Neural cell (in vitro differentiated cells): ENCODE results near the gene SNAPIN. TPM values are rescaled to one million over a fixed set of nuclear protein-coding genes. Genes with fewer than 3 reads are reported as not detected.

Source experiments
- H2AFZ ChIP-seq: fragments of 200-600, 300-800 bp; sonication (generic), shearing (Covaris generic); 2 replicates; pipeline ENCODE4 v1.6.0; 2014; ENCODE audit warnings: low read depth, mild to moderate bottlenecking, antibody characterized with exemption, low read length, moderate library complexity
- H3F3A ChIP-seq: fragments of 200-600 bp; shearing (Covaris generic); 2 replicates; pipeline ENCODE4 v1.6.1; 2016; ENCODE audit warnings: mild to moderate bottlenecking, moderate library complexity, mixed read lengths, antibody characterized with exemption, low read length; ENCODE audit not compliant: insufficient read depth, poor library complexity, severe bottlenecking
- H3K27ac ChIP-seq: fragments of 200-600, 300-800 bp; sonication (generic), shearing (Covaris generic); 2 replicates; pipeline ENCODE4 v1.5.1; 2014; ENCODE audit warnings: mild to moderate bottlenecking, low read length, moderate library complexity
- H3K27me3 ChIP-seq: fragments of 300-800, 200-600 bp; sonication (generic), shearing (Covaris generic); 2 replicates; pipeline ENCODE4 v1.6.0; 2014; ENCODE audit warnings: mild to moderate bottlenecking, low read depth, low read length, moderate library complexity; ENCODE audit not compliant: insufficient read depth
- H3K36me3 ChIP-seq: fragments of 300-800, 200-600 bp; sonication (generic), shearing (Covaris generic); 2 replicates; pipeline ENCODE4 v1.5.1; 2014; ENCODE audit warnings: mild to moderate bottlenecking, antibody characterized with exemption, low read length, moderate library complexity; ENCODE audit not compliant: insufficient read depth
- H3K4me2 ChIP-seq: fragments of 300-800, 200-600 bp; sonication (generic), shearing (Covaris generic); 2 replicates; pipeline ENCODE4 v1.6.0; 2014; ENCODE audit warnings: mild to moderate bottlenecking, low read length
- H3K4me3 ChIP-seq: fragments of 300-800, 200-600 bp; sonication (generic), shearing (Covaris generic); 2 replicates; pipeline ENCODE4 v1.5.1; 2014; ENCODE audit warnings: mild to moderate bottlenecking, low read length, moderate library complexity
- H3K79me2 ChIP-seq: fragments of 200-600 bp; shearing (Covaris generic); replicated peaks from 2 replicates; pipeline ENCODE4 v1.6.0; 2014; ENCODE audit warnings: mild to moderate bottlenecking, low read length, moderate library complexity; ENCODE audit not compliant: insufficient read depth
- H3K9ac ChIP-seq: fragments of 300-800, 200-600 bp; sonication (generic), shearing (Covaris generic); 2 replicates; pipeline ENCODE4 v1.6.1; 2016; ENCODE audit warnings: mild to moderate bottlenecking, low read length, mixed read lengths
- H3K9me2 ChIP-seq: fragments of 200-600 bp; shearing (Covaris generic); 2 replicates; pipeline ENCODE4 v1.6.1; 2016; ENCODE audit warnings: mild to moderate bottlenecking, low read length, mixed read lengths; ENCODE audit not compliant: insufficient read depth
- H3K9me3 ChIP-seq: fragments of 200-600, 300-800 bp; sonication (generic), shearing (Covaris generic); 2 replicates; pipeline ENCODE4 v1.6.1; 2016; ENCODE audit warnings: mild to moderate bottlenecking, mixed run types, low read length, moderate library complexity, mixed read lengths
- H4K20me1 ChIP-seq: fragments of 200-600 bp; shearing (Covaris generic); 2 replicates; pipeline ENCODE4 v1.6.1; 2016; ENCODE audit warnings: mild to moderate bottlenecking, mixed run types; ENCODE audit not compliant: insufficient read depth
- CTCF ChIP-seq: fragments of 450-650 bp; IDR thresholded peaks from 2 replicates; pipeline ENCODE4 v1.5.1; 2014; ENCODE audit warnings: antibody characterized with exemption, mild to moderate bottlenecking, moderate library complexity; ENCODE audit not compliant: poor library complexity, severe bottlenecking
- EP300 ChIP-seq: fragments of 450-650 bp; conservative IDR thresholded peaks from 2 replicates; pipeline ENCODE4 v1.6.1; 2014; ENCODE audit warnings: antibody characterized with exemption, mild to moderate bottlenecking, moderate library complexity; ENCODE audit not compliant: poor library complexity, severe bottlenecking
- EZH2 ChIP-seq: fragments of 200-600, 300-800 bp; shearing (Covaris generic), sonication (generic); IDR thresholded peaks from 2 replicates; pipeline ENCODE4 v1.6.1; 2014; ENCODE audit warnings: antibody characterized with exemption, low read length, borderline replicate concordance, mild to moderate bottlenecking; ENCODE audit not compliant: insufficient read depth, poor library complexity, severe bottlenecking
- MXI1 ChIP-seq: fragments of 450-650 bp; conservative IDR thresholded peaks from 2 replicates; pipeline ENCODE4 v1.6.1; 2014; ENCODE audit warnings: antibody characterized with exemption, mild to moderate bottlenecking; ENCODE audit not compliant: poor library complexity, severe bottlenecking
- POLR2AphosphoS5 ChIP-seq: IDR thresholded peaks from 2 replicates; pipeline ENCODE4 v1.6.1; 2012
- RAD21 ChIP-seq: fragments of 450-650 bp; conservative IDR thresholded peaks from 2 replicates; pipeline ENCODE4 v1.6.1; 2014; ENCODE audit warnings: antibody characterized with exemption, mild to moderate bottlenecking, moderate library complexity
- REST ChIP-seq: IDR thresholded peaks from 2 replicates; pipeline ENCODE4 v1.6.1; 2012; ENCODE audit warnings: borderline replicate concordance
- SMC3 ChIP-seq: fragments of 450-650 bp; conservative IDR thresholded peaks from 2 replicates; pipeline ENCODE4 v1.6.1; 2014; ENCODE audit warnings: antibody characterized with exemption, mild to moderate bottlenecking, moderate library complexity; ENCODE audit not compliant: poor library complexity
- TAF1 ChIP-seq: IDR thresholded peaks from 2 replicates; pipeline ENCODE4 v1.6.1; 2012; ENCODE audit warnings: low read depth
- polyA plus RNA-seq: library from polyadenylated mRNA; depleted of rRNA; stranded (reverse); fragments of >200 nt; gene quantifications from 2 replicates; pipeline ENCODE4 v1.2.3, GENCODE V29; 2014

Gene SNAPIN
- polyA plus RNA-seq, 1 donor from 2014 or later = 100.0 TPM

GRCh38 chr1:153646672-153647345, 11.7 kb upstream of the SNAPIN start:
- Histone ChIP-seq H3K27ac (no peak overlapping the region), H3K36me3 (no peaks in the 10 kb centered on the region)

GRCh38 chr1:153647346-153647714, 11.2 kb upstream of the SNAPIN start:
- H3F3A ChIP-seq = no peaks in the 10 kb centered on the region
- no peaks in the 10 kb centered on the region for H3K27me3 ChIP-seq
- no peaks in the 10 kb centered on the region for H3K79me2 ChIP-seq
- H3K4me3 ChIP-seq = no peak overlapping the region
- H3K9me3 ChIP-seq = no peaks in the 10 kb centered on the region
- H4K20me1 ChIP-seq = no peaks in the 10 kb centered on the region
- no peaks in the 10 kb centered on the region for H3K36me3 ChIP-seq
- H3K9ac ChIP-seq = no peak overlapping the region
- H3K4me2 ChIP-seq = no peak overlapping the region
- H3K9me2 ChIP-seq = no peaks in the 10 kb centered on the region
- no peak overlapping the region for H3K27ac ChIP-seq
- H2AFZ ChIP-seq = no peak overlapping the region
- no peak for TF ChIP-seq REST
- TF ChIP-seq EP300 = no peak
- no peak for TF ChIP-seq POLR2AphosphoS5
- TF ChIP-seq EZH2 = no peak
- TF ChIP-seq CTCF = no peak

More at GRCh38 chr1:153646672-153647345, 11.7 kb upstream of the SNAPIN start:
- H3K79me2 ChIP-seq = no peaks in the 10 kb centered on the region
- H4K20me1 ChIP-seq = no peaks in the 10 kb centered on the region
- no peak overlapping the region for H3K9ac ChIP-seq
- no peaks in the 10 kb centered on the region for H3K9me2 ChIP-seq
- H2AFZ ChIP-seq = no peak overlapping the region
- H3K4me3 ChIP-seq = no peak overlapping the region
- no peak overlapping the region for H3K4me2 ChIP-seq
- no peaks in the 10 kb centered on the region for H3K9me3 ChIP-seq
- TF ChIP-seq REST (no peak), TAF1 (no peak), EZH2 (no peak), RAD21 (no peak), EP300 (no peak), SMC3 (no peak), MXI1 (no peak), POLR2AphosphoS5 (no peak), CTCF (no peak)
- H3K27me3 ChIP-seq = no peaks in the 10 kb centered on the region
- no peaks in the 10 kb centered on the region for H3F3A ChIP-seq
